Left ventricle myocardium inferior (tissue), 1 donor: Measurements from ENCODE around the gene COMMD3. TPM values are rescaled to one million over a fixed set of nuclear protein-coding genes. Genes with fewer than 3 reads are reported as not detected.

Source experiments
- DNase-seq: peaks from one replicate; pipeline ENCODE4 v3.0.0-alpha.2; 2020
- H3K27ac ChIP-seq: fragments of 200-600 bp; replicated peaks from 2 replicates; pipeline ENCODE4 v1.8.0; 2021
- H3K27me3 ChIP-seq: fragments of 200-600 bp; 2 replicates; pipeline ENCODE4 v1.8.0; 2021; ENCODE audit warnings: low read depth
- H3K36me3 ChIP-seq: fragments of 200-600 bp; 2 replicates; pipeline ENCODE4 v1.8.0; 2021
- H3K4me1 ChIP-seq: fragments of 200-600 bp; 2 replicates; pipeline ENCODE4 v1.8.0; 2021
- H3K4me3 ChIP-seq: fragments of 200-600 bp; 2 replicates; pipeline ENCODE4 v1.8.0; 2021; ENCODE audit warnings: mild to moderate bottlenecking, moderate library complexity
- H3K9me3 ChIP-seq: fragments of 200-600 bp; replicated peaks from 2 replicates; pipeline ENCODE4 v1.8.0; 2021
- intact Hi-C: fragments of 100-400 bp; cut with micrococcal nuclease; formaldehyde crosslinking; loops from one replicate; pipeline ENCODE4 v1.11.0; 2022
- total RNA-seq: library from RNA; stranded (reverse); fragmentation: NEBNext Ultra II Directional; extraction: Animal tissue kit (Norgen Biotek cat#: 25700); gene quantifications from one replicate; pipeline ENCODE4 v1.2.1, GENCODE V29; 2021
- TF ChIP-seq, protein P1 (sequence below): fragments of 200-600 bp; IDR thresholded peaks from 2 replicates; pipeline ENCODE4 v1.8.0; 2021; ENCODE audit warnings: antibody characterized with exemption, mild to moderate bottlenecking, borderline replicate concordance
- donor health status: DM: no; HTN: yes; CAD: no; lungs with severe emphysema.

COMMD3 gene
- total RNA-seq, 1 donor from 2014 or later, result 89.7 TPM

DNA sequence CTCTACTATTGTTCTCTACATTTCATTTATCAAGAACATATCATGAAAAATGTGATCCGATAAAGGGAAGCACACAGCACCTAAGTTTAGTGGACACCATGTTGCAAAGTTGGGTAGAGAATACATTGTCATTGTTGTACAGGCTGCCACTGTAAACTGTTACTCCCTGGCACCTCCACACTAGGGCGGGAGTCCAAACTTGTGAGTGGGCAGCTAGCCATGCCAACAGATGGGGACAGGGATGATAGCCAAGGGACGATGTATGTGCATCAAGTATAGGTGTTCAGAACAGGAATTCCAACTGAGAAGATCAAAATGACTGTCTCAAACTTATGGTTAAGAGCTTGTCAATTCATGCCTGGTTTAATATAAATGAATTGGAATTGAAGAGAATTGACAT, 31.1 kb upstream of the COMMD3 start:
- TF ChIP-seq, protein P1, sequence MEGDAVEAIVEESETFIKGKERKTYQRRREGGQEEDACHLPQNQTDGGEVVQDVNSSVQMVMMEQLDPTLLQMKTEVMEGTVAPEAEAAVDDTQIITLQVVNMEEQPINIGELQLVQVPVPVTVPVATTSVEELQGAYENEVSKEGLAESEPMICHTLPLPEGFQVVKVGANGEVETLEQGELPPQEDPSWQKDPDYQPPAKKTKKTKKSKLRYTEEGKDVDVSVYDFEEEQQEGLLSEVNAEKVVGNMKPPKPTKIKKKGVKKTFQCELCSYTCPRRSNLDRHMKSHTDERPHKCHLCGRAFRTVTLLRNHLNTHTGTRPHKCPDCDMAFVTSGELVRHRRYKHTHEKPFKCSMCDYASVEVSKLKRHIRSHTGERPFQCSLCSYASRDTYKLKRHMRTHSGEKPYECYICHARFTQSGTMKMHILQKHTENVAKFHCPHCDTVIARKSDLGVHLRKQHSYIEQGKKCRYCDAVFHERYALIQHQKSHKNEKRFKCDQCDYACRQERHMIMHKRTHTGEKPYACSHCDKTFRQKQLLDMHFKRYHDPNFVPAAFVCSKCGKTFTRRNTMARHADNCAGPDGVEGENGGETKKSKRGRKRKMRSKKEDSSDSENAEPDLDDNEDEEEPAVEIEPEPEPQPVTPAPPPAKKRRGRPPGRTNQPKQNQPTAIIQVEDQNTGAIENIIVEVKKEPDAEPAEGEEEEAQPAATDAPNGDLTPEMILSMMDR, result no peak
- no peak overlapping the region for H3K4me3 ChIP-seq
- intact Hi-C loops, result no loop called here
- H3K36me3 ChIP-seq, result no peaks in the 10 kb centered on the region
- H3K27ac ChIP-seq, result no peak overlapping the region
- DNase-seq, result peak; percentile 26
- H3K27me3 ChIP-seq, result peaks cover 15% of the 10 kb centered on the region
- peaks cover 2% of the 10 kb centered on the region for H3K9me3 ChIP-seq
- no peaks in the 10 kb centered on the region for H3K4me1 ChIP-seq

DNA sequence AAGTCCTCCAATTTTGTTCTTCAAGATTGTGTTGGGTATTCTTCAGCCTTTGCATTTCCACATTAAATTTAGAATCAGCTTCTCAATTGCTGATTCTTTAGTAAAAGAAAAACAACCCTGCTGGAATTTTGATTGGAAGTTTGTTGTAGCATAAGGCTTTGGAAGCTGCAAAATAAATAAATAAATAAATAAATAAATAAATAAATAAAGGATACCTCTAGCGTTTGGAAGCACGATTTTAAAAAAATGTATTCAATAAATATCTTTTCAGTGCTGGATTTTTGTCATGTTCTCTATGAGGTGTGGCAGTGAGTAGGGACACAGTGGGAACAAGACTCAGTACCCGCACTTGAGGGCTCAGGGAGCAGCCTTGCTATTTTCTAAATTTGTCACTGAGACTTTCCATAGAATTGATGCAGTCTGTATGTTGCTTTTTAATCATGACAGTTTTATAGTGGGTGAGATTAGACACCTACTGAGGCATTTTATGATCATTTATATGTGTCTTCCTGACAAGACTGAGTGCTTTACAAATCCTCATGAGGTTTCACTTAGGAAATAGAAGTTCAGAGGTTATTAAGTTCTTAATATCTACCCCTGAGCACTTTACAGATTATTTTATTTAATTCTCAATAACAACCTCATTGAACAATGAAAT, 22.3 kb upstream of the COMMD3 start:
- intact Hi-C loops, result no loop called here
- Histone ChIP-seq H3K27me3 (peaks cover 16% of the 10 kb centered on the region), H3K4me1 (no peaks in the 10 kb centered on the region), H3K9me3 (peaks cover 8% of the 10 kb centered on the region), H3K36me3 (no peaks in the 10 kb centered on the region), H3K27ac (no peak overlapping the region), H3K4me3 (no peak overlapping the region)
- TF ChIP-seq, protein P1, result no peak
- DNase-seq, result no peak

DNA sequence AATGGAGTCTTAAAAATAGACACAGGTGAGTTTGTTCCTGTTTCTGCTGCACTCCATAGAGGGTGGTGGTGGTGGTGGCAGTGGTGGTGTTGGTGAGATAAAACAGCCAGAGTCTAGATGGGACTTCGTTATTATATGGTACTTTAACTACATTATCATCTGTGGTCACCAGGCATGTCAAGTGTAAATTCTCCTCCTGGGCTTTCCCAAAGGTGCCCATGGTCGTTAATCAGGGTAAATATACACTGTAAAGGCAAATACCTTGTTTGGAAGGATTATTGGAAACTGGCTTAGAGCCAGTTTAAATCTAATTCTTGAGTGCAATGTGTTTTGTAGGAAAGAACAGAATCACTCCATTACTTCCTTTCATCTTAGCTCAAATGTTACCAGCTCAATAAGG, 21.5 kb upstream of the COMMD3 start:
- TF ChIP-seq, protein P1, result no peak
- Histone ChIP-seq H3K9me3 (peaks cover 8% of the 10 kb centered on the region), H3K4me3 (no peak overlapping the region), H3K36me3 (no peaks in the 10 kb centered on the region), H3K4me1 (no peaks in the 10 kb centered on the region), H3K27ac (no peak overlapping the region), H3K27me3 (peaks cover 16% of the 10 kb centered on the region)
- intact Hi-C loops, result no loop called here
- DNase-seq, result no peak

DNA sequence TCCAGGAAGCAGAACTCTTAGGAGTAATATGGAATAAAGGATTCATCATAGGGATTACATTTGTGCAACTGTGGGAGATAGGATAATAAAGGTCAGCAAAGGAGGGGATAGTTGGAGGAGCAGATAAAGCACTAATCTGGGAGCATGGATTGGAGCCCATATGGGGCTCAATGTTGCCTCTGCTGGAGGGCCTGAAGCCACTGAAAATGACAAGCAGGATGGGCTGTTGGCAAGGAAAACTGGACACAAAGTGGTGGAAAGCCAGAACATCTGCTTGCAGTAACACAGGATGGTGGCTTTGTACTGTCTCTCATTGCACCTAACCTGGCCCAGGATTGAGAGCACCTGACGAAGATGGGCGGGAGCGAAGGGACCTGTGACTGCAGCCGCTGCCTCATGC, 15.0 kb upstream of the COMMD3 start:
- TF ChIP-seq, protein P1, result no peak
- Histone ChIP-seq H3K4me3 (no peak overlapping the region), H3K27me3 (peaks cover 3% of the 10 kb centered on the region), H3K27ac (no peak overlapping the region), H3K36me3 (no peaks in the 10 kb centered on the region), H3K4me1 (no peaks in the 10 kb centered on the region), H3K9me3 (peaks cover 6% of the 10 kb centered on the region)
- intact Hi-C loops, result no loop called here
- DNase-seq, result no peak

DNA sequence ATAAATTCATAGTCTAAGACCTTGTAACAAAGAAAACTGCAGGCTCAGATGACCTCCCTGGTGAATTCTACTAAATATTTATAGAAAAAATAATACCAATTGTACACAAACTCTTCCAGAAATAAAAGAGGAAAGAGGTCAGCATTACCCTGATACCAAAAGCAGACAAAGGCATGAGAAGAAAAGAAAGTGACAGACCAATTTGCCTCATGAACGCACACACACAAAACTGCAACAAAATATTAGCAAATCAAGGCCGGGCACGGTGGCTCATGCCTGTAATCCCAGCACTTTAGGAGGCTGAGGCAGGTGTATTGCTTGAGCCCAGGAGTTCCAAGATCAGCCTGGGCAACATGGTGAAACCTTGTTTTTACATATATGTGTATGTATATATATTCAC, 12.7 kb upstream of the COMMD3 start:
- H3K36me3 ChIP-seq, result no peaks in the 10 kb centered on the region
- no peak overlapping the region for H3K27ac ChIP-seq
- DNase-seq, result no peak
- H3K4me3 ChIP-seq, result no peak overlapping the region
- TF ChIP-seq, protein P1, result no peak
- H3K4me1 ChIP-seq, result no peaks in the 10 kb centered on the region
- no peaks in the 10 kb centered on the region for H3K27me3 ChIP-seq
- intact Hi-C loops, result no loop called here
- H3K9me3 ChIP-seq, result peaks cover 6% of the 10 kb centered on the region
